Neural progenitor cell (in vitro differentiated cells): Measurements from ENCODE around the gene G6PD. TPM values are rescaled to one million over a fixed set of nuclear protein-coding genes. Genes with fewer than 3 reads are reported as not detected.
A peak's percentile ranks its signal among the peaks of the same experiment; 100 is the strongest.

Experiments used
- DNase-seq: peaks from one replicate; pipeline ENCODE4 v3.0.0-alpha.2; 2016; ENCODE audit warnings: low spot score
- H2AFZ ChIP-seq: fragments of 200-600 bp; sonication (generic); replicated peaks from 2 replicates; pipeline ENCODE4 v1.6.1; 2016; ENCODE audit warnings: antibody characterized with exemption
- H3F3A ChIP-seq: fragments of 200-600 bp; sonication (generic); 2 replicates; pipeline ENCODE4 v1.6.1; 2016; ENCODE audit warnings: antibody characterized with exemption, low read depth
- H3K27ac ChIP-seq: fragments of 200-600 bp; sonication (generic); 2 replicates; pipeline ENCODE4 v1.5.1; 2016; ENCODE audit warnings: mild to moderate bottlenecking
- H3K27me3 ChIP-seq: fragments of 200-600 bp; sonication (generic); 2 replicates; pipeline ENCODE4 v1.6.1; 2016; ENCODE audit warnings: mild to moderate bottlenecking, moderate library complexity
- H3K36me3 ChIP-seq: fragments of 200-600 bp; sonication (generic); 2 replicates; pipeline ENCODE4 v1.5.1; 2016
- H3K4me1 ChIP-seq: fragments of 200-600 bp; sonication (generic); 2 replicates; pipeline ENCODE4 v1.6.1; 2016; ENCODE audit warnings: mixed run types
- H3K4me2 ChIP-seq: fragments of 200-600 bp; sonication (generic); 2 replicates; pipeline ENCODE4 v1.6.1; 2016
- H3K4me3 ChIP-seq: fragments of 200-600 bp; sonication (generic); 2 replicates; pipeline ENCODE4 v1.5.1; 2016
- H3K79me2 ChIP-seq: fragments of 200-600 bp; sonication (generic); 2 replicates; pipeline ENCODE4 v1.6.1; 2016; ENCODE audit warnings: low read depth
- H3K9ac ChIP-seq: fragments of 200-600 bp; sonication (generic); 2 replicates; pipeline ENCODE4 v1.6.1; 2016
- H3K9me3 ChIP-seq: fragments of 200-600 bp; sonication (generic); 2 replicates; pipeline ENCODE4 v1.5.1; 2016; ENCODE audit warnings: low read depth
- H4K20me1 ChIP-seq: fragments of 200-600 bp; sonication (generic); 2 replicates; pipeline ENCODE4 v1.6.1; 2016; ENCODE audit warnings: low read depth
- H3K27ac Mint-ChIP-seq: 3 replicates; pipeline ENCODE4 v1.8.0; 2021; ENCODE audit warnings: mixed read lengths
- H3K27me3 Mint-ChIP-seq: 2 replicates; pipeline ENCODE4 v1.8.0; 2022; ENCODE audit warnings: low read depth, mild to moderate bottlenecking, inconsistent platforms, moderate library complexity, mixed read lengths; ENCODE audit not compliant: insufficient read depth
- H3K36me3 Mint-ChIP-seq: 3 replicates; pipeline ENCODE4 v1.8.0; 2021; ENCODE audit warnings: mixed read lengths
- H3K4me1 Mint-ChIP-seq: 3 replicates; pipeline ENCODE4 v1.8.0; 2021; ENCODE audit warnings: mixed read lengths
- H3K4me3 Mint-ChIP-seq: 3 replicates; pipeline ENCODE4 v1.8.0; 2021; ENCODE audit warnings: mild to moderate bottlenecking, moderate library complexity, mixed read lengths
- H3K9me3 Mint-ChIP-seq: 3 replicates; pipeline ENCODE4 v1.8.0; 2020; ENCODE audit warnings: mixed read lengths
- CTCF ChIP-seq: fragments of 200-600 bp; sonication (generic); IDR thresholded peaks from 2 replicates; pipeline ENCODE4 v1.5.1; 2017; ENCODE audit warnings: antibody characterized with exemption, mild to moderate bottlenecking
- EZH2 ChIP-seq: fragments of 200-600 bp; sonication (generic); IDR thresholded peaks from 2 replicates; pipeline ENCODE4 v1.6.1; 2017; ENCODE audit warnings: antibody characterized with exemption, mild to moderate bottlenecking, moderate library complexity
- EZH2phosphoT487 ChIP-seq: fragments of 200-600 bp; sonication (generic); IDR thresholded peaks from 2 replicates; pipeline ENCODE4 v1.6.1; 2017; ENCODE audit warnings: antibody characterized with exemption
- total RNA-seq: library from RNA; depleted of rRNA; stranded (reverse); fragments of >200 nt; gene quantifications from 2 replicates; pipeline ENCODE4 v1.2.3, GENCODE V29; 2015; ENCODE audit warnings: low replicate concordance

Gene G6PD
- total RNA-seq, 1 donor from 2014 or later = 21.6 TPM

DNA sequence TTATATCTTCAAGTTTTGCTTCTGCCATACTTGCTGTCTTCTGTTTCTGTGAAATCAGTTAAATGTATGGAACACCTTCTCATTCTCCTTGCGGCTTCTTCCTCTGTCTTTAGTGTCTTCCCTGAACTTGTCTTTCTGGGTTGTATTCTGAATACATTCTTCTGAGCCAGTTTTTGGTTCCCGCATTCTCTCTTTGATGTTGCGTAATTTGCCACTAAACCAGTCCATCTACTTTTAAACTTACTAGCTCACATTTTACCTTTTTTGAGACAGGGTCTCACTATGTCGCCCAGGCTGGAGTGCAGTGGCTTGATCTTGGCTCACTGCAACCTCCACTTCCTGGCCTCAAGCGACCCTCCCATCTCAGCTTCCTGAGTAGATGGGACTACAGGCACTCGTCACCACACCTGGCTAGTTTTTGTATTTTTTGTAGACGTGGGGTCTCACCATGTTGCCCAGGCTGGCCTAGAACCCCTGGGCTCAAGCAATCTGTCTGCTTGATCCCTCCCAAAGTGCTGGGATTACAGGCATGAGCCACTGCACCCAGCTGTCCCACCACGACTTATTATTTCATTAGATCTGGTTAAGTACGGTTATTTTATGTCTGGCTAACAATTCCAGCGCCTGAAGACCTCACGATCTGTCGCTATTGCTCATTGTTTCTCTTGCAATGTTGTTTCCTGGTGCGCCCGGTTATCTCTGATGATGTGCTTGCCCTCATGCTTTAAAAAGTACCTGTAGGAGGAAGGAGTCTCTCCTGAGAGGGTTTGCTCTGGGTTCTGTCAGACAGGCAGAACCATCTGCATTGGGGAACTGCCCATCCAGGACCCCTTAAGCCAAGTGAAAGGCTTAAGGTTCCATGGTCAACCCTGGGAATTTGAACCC, 20.8 kb downstream of the G6PD start:
- peaks cover 4% of the 10 kb centered on the region for H3F3A ChIP-seq
- H3K79me2 ChIP-seq = no peaks in the 10 kb centered on the region
- H2AFZ ChIP-seq = no peak overlapping the region
- DNase-seq = no peak
- peaks cover 14% of the 10 kb centered on the region for H3K9me3 Mint-ChIP-seq
- peaks cover 12% of the 10 kb centered on the region for H3K27me3 Mint-ChIP-seq
- peaks cover 27% of the 10 kb centered on the region for H3K27me3 ChIP-seq
- no peak overlapping the region for H3K9ac ChIP-seq
- H3K9me3 ChIP-seq = no peaks in the 10 kb centered on the region
- no peak overlapping the region for H3K27ac Mint-ChIP-seq
- H3K4me3 Mint-ChIP-seq = no peak overlapping the region
- no peak overlapping the region for H3K27ac ChIP-seq
- H3K36me3 ChIP-seq = no peaks in the 10 kb centered on the region
- TF ChIP-seq EZH2phosphoT487 (no peak), EZH2 (no peak), CTCF (no peak)
- peaks cover 8% of the 10 kb centered on the region for H3K4me1 Mint-ChIP-seq
- H4K20me1 ChIP-seq = no peaks in the 10 kb centered on the region
- H3K4me1 ChIP-seq = peaks cover 3% of the 10 kb centered on the region
- no peak overlapping the region for H3K4me3 ChIP-seq
- peaks cover under 1% of the 10 kb centered on the region for H3K36me3 Mint-ChIP-seq
- no peak overlapping the region for H3K4me2 ChIP-seq

DNA sequence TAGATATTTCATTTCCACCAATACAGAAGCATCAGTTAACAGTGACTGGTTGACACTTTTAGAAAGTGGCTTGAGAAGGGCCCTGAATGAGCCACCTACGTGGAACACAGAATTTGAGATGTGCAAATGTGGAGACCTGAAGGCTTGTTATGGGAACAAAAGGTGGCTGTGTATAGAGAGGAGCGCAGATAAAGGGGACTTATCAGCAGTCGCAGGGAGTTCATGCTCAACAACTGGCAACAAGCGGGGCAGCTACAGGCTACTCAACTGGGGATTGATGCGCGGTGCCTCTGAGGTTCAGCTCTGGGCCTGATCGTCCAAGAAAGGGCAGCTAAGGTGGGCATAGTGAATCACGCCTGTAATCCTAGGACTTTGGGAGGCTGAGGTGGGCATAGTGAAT, 27.3 kb downstream of the G6PD start:
- Histone ChIP-seq H3K4me2 (no peak overlapping the region), H3F3A (peaks cover 8% of the 10 kb centered on the region), H3K9me3 (no peaks in the 10 kb centered on the region), H3K36me3 (no peaks in the 10 kb centered on the region), H3K79me2 (peaks cover 2% of the 10 kb centered on the region), H2AFZ (no peak overlapping the region), H3K4me3 (no peak overlapping the region), H3K9ac (no peak overlapping the region), H3K4me1 (no peaks in the 10 kb centered on the region), H4K20me1 (no peaks in the 10 kb centered on the region), H3K27me3 (peaks cover 16% of the 10 kb centered on the region), H3K27ac (no peak overlapping the region)
- Mint-ChIP-seq H3K36me3 (no peaks in the 10 kb centered on the region), H3K27me3 (peaks cover 10% of the 10 kb centered on the region), H3K4me1 (peaks cover 19% of the 10 kb centered on the region), H3K27ac (no peak overlapping the region), H3K4me3 (peak overlapping the region; percentile 19), H3K9me3 (peaks cover 17% of the 10 kb centered on the region)
- no peak for DNase-seq
- TF ChIP-seq CTCF = no peak
- TF ChIP-seq EZH2phosphoT487 = no peak

- H3K27me3 Mint-ChIP-seq = peaks cover 10% of the 10 kb centered on the region
- no peaks in the 10 kb centered on the region for H3K27me3 ChIP-seq
- H3F3A ChIP-seq = peaks cover 8% of the 10 kb centered on the region
- peaks cover 20% of the 10 kb centered on the region for H3K9me3 Mint-ChIP-seq
- no peak overlapping the region for H3K27ac ChIP-seq
- H3K79me2 ChIP-seq = peaks cover 2% of the 10 kb centered on the region
- no peak overlapping the region for H3K27ac Mint-ChIP-seq
- H3K4me2 ChIP-seq = peak overlapping the region; percentile 75
- no peak overlapping the region for H2AFZ ChIP-seq
- no peak overlapping the region for H3K4me3 Mint-ChIP-seq
- no peak overlapping the region for H3K9ac ChIP-seq
- peak overlapping the region; percentile 82 for H3K4me3 ChIP-seq
- no peaks in the 10 kb centered on the region for H3K4me1 ChIP-seq
- H4K20me1 ChIP-seq = no peaks in the 10 kb centered on the region
- no peaks in the 10 kb centered on the region for H3K9me3 ChIP-seq
- peak; percentile 11 for DNase-seq
- peaks cover 1% of the 10 kb centered on the region for H3K36me3 Mint-ChIP-seq
- no peaks in the 10 kb centered on the region for H3K36me3 ChIP-seq
- peaks cover 22% of the 10 kb centered on the region for H3K4me1 Mint-ChIP-seq
- TF ChIP-seq EZH2 (no peak), CTCF (no peak), EZH2phosphoT487 (no peak)
Measured at GRCh38 chrX:154517101-154517781, 29.4 kb downstream of the G6PD start.
